ENCODE results near the gene GCNT4. TPM values are rescaled to one million over a fixed set of nuclear protein-coding genes. Genes with fewer than 3 reads are reported as not detected.
A peak's percentile ranks its signal among the peaks of the same experiment; 100 is the strongest.

Gene GCNT4
- total and polyA plus RNA-seq, 12 donors: 0.24 to 2.8 (median 1.0) TPM

DNA sequence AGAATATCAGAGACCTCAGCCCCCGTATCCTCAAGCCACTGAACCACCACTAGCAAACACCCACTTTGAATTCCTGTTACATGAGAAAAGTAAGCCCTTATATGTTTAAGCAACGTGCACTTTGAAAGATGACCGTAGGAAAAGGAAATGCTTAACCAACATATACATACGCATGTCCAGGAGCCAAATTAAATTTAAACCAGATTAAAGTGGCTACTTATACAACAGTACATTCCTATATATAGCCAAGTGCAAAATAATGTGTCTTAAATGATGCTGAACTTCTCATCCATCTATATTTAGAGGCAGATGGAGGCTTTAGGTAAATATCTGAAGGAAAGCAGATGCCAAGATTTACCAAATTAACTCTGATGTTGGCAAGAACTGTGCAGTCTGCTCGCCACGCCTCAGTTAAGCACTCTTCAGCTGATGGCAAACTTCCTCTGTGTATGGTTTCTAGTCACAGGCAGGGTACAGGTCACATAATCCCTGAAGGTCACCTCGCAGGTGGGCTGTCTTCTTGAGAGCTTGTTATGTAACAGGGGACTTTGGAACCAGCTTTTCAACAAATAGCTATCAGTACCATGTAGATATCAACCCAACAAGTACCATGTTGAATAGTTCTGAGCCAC lies 8.6 kb downstream of the GCNT4 start:
- TF ChIP-seq, protein P1, sequence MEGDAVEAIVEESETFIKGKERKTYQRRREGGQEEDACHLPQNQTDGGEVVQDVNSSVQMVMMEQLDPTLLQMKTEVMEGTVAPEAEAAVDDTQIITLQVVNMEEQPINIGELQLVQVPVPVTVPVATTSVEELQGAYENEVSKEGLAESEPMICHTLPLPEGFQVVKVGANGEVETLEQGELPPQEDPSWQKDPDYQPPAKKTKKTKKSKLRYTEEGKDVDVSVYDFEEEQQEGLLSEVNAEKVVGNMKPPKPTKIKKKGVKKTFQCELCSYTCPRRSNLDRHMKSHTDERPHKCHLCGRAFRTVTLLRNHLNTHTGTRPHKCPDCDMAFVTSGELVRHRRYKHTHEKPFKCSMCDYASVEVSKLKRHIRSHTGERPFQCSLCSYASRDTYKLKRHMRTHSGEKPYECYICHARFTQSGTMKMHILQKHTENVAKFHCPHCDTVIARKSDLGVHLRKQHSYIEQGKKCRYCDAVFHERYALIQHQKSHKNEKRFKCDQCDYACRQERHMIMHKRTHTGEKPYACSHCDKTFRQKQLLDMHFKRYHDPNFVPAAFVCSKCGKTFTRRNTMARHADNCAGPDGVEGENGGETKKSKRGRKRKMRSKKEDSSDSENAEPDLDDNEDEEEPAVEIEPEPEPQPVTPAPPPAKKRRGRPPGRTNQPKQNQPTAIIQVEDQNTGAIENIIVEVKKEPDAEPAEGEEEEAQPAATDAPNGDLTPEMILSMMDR (IDR thresholded peaks at IDR 0.05): no peak
- no peak for TF ChIP-seq POLR2A (IDR thresholded peaks at IDR 0.05)
- WGBS, 4 donors: 84 to 96% (median 89%) methylated on average over 7 of the region's 7 CpGs
- peak overlapping the region in 1 of 5 donors; percentile 20 for H3K27ac ChIP-seq
- H3K4me3 ChIP-seq: no peak overlapping the region
- intact Hi-C loops (cut with DNase I): no loop called here
- H3K9me3 ChIP-seq (replicated peaks in 1 of 3): no peaks in the 10 kb centered on the region
- no peaks in the 10 kb centered on the region for H3K4me1 ChIP-seq (replicated peaks in 1 of 2)
- DNase-seq: no peak
- H3K36me3 ChIP-seq (replicated peaks in 1 of 2): no peaks in the 10 kb centered on the region
- H3K27me3 ChIP-seq: no peaks in the 10 kb centered on the region

DNA sequence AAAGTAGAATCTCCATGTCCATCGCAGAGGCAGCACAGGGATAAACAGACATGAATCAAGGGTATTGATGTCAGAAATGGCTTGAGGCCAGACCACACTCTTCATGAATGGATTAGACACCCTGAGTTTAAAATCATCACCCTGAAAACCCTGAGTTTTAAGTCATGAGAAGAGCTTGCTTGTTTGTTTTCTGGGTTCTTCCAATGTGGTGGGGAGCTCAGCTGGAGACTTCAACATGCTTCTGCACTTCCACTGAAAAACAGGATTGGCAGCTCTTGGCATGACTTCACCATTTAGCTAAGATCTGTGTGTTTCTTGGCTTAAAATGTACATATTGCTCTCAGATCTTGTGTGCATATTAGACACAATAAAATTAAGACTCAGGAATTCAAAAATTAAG lies 9.8 kb downstream of the GCNT4 start:
- DNase-seq: no peak
- Histone ChIP-seq H3K27me3 (no peaks in the 10 kb centered on the region), H3K36me3 (replicated peaks in 1 of 2) (no peaks in the 10 kb centered on the region), H3K4me3 (no peak overlapping the region), H3K9me3 (replicated peaks in 1 of 3) (no peaks in the 10 kb centered on the region), H3K4me1 (replicated peaks in 1 of 2) (no peaks in the 10 kb centered on the region), H3K27ac (no peak overlapping the region)
- WGBS, 4 donors: 83 to 100% (median 93%) methylated on average over 1 of the region's 1 CpG
- intact Hi-C loops (cut with DNase I): no loop called here
- TF ChIP-seq, protein P1 (IDR thresholded peaks at IDR 0.05): no peak
- no peak for TF ChIP-seq POLR2A (IDR thresholded peaks at IDR 0.05)

DNA sequence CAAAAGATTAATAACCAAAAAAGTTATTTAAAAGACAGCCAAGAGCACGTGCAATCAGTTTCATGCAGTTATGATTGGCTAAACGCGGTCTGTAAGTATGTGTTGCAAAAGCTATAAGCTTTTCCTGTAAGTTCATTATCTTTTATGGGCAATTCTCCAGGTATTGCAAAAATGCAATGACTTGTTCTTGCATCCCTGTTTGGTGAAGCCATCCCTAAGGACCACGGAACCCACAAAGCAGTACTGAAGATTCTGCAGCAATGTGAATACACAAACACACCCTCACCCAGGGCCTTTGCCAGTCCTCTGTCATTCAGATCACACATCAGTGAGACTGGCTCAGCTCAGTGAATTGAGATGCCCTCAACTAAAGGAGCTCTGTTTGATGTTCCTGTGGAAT lies 11.4 kb downstream of the GCNT4 start:
- no peak for DNase-seq
- intact Hi-C loops (cut with DNase I): no loop called here
- H3K4me3 ChIP-seq: no peak overlapping the region
- no peaks in the 10 kb centered on the region for H3K4me1 ChIP-seq (replicated peaks in 1 of 2)
- TF ChIP-seq, protein P1 (IDR thresholded peaks at IDR 0.05): no peak
- H3K9me3 ChIP-seq (replicated peaks in 1 of 3): no peaks in the 10 kb centered on the region
- H3K36me3 ChIP-seq (replicated peaks in 1 of 2): no peaks in the 10 kb centered on the region
- 55 to 90% (median 75%) methylated on average over 4 of the region's 4 CpGs for WGBS, 4 donors
- H3K27me3 ChIP-seq: no peaks in the 10 kb centered on the region
- no peak overlapping the region for H3K27ac ChIP-seq

DNA sequence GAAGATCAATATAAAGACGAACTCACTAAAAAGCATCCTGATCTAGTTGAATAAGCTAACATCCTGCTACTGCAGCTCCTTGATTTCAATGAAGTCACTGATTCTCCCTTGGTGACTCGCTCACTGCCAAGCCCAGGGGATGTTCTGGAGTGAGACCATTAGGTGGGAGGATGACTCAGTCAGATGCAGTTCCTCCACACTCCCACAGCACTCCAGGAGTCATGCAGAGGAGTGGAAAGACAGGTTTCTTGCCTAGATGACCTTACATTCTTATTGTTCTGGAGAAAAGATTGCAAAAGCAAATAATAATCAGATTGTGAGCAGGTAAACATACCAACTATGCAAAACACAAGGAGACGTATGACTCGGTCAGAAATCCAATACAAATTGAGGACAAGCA lies 15.3 kb downstream of the GCNT4 start:
- Histone ChIP-seq H3K36me3 (replicated peaks in 1 of 2) (no peaks in the 10 kb centered on the region), H3K9me3 (replicated peaks in 1 of 3) (no peaks in the 10 kb centered on the region), H3K4me3 (no peak overlapping the region), H3K27me3 (no peaks in the 10 kb centered on the region), H3K4me1 (replicated peaks in 1 of 2) (no peaks in the 10 kb centered on the region), H3K27ac (no peak overlapping the region)
- DNase-seq: peak in 1 of 7 donors; percentile 28
- 89 to 97% (median 93%) methylated on average over 4 of the region's 4 CpGs for WGBS, 4 donors
- TF ChIP-seq, protein P1 (IDR thresholded peaks at IDR 0.05): no peak
- TF ChIP-seq POLR2A (IDR thresholded peaks at IDR 0.05): no peak
- intact Hi-C loops (cut with DNase I): no loop called here
